ENCODE results near the gene GRAMD2B.

GRCh38 chr5:126441230-126441629, 18.0 kb downstream of the GRAMD2B start:
- TF ChIP-seq CTCF (IDR thresholded peaks at IDR 0.05) (no peak), POLR2A (IDR thresholded peaks at IDR 0.05) (no peak)
